ENCODE data around the gene ARAF.

The ARAF gene

DNA sequence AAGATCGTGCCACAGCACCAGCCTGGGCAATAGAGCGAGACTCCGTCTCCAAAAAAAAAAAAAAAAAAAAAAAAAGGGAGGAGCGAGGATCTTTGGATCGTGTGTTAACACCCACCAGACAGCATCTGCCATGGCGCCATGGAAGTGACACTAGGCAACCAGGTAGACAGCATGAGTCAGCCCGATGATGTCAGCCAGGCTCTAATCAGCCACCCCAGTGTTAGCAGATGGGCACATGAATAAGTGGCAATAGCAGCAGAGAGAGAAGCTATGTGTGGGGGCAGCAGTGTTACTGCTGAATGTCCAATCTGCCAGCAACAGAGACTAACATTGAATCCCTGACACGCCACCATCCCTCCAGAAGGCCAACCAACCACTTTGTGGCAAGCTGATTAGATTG, 52.1 kb downstream of the ARAF start:
- Mint-ChIP-seq H3K9me3 (ENCODE audit: low read depth) (no peaks in the 10 kb centered on the region), H3K27ac (no peak overlapping the region), H3K27me3 (no peaks in the 10 kb centered on the region), H3K4me1 (ENCODE audit: low read depth) (peaks cover 2% of the 10 kb centered on the region), H3K4me3 (no peak overlapping the region), H3K36me3 (no peaks in the 10 kb centered on the region)

DNA sequence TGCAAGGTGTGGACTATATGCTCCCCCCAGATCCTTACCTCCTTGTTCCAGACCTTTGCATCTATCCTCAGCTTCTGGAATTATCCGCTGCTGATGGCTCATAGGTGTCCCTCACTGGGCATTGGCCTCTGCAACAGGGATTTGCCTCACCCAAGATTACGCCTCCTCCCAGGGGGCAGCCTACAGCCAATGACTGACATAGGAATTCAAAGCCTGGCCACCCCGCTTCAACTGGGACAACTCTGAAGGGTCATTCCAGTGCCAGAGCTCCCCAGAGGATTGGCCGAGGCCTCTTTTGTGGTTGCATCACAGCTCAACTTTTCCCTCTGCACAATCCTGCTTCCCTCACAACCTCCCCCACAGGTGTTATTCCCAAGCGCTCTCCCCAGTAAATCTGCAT, 53.6 kb downstream of the ARAF start:
- H3K4me3 Mint-ChIP-seq, result no peak overlapping the region
- H3K27ac Mint-ChIP-seq, result no peak overlapping the region
- peaks cover 3% of the 10 kb centered on the region for H3K4me1 Mint-ChIP-seq (ENCODE audit: low read depth)
- H3K27me3 Mint-ChIP-seq, result no peaks in the 10 kb centered on the region
- H3K36me3 Mint-ChIP-seq, result no peaks in the 10 kb centered on the region
- no peaks in the 10 kb centered on the region for H3K9me3 Mint-ChIP-seq (ENCODE audit: low read depth)

DNA sequence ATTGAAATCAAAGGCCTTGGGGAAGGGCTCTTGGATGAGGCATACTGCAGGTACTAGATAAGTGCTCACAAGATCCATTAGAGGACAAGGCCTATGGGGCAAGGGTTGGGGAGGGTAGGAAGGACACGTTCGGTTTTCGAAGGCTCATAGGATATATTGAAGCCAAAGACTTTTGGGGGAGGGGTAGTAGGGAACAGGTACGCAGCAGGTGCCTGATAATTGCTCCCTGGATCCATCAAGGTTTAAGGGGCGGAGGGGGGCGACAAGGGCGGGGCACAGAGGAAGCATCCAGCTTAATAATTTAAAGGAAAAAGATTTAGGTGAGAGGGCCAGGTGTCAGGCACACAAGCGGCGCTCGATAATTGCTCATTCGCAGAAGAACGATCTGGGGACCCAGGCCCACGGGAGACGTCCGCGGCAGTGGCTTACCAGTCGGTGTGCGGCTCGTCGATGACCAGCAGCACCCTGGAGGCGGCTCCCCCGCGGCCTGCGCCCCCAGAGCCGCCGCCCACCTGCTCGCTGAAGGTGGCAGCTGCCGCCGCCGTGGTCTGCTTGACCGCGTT, 58.0 kb downstream of the ARAF start:
- Mint-ChIP-seq H3K9me3 (ENCODE audit: low read depth) (no peaks in the 10 kb centered on the region), H3K27me3 (no peaks in the 10 kb centered on the region), H3K4me1 (ENCODE audit: low read depth) (peaks cover 17% of the 10 kb centered on the region), H3K4me3 (peak overlapping the region; percentile 75), H3K36me3 (no peaks in the 10 kb centered on the region), H3K27ac (no peak overlapping the region)

DNA sequence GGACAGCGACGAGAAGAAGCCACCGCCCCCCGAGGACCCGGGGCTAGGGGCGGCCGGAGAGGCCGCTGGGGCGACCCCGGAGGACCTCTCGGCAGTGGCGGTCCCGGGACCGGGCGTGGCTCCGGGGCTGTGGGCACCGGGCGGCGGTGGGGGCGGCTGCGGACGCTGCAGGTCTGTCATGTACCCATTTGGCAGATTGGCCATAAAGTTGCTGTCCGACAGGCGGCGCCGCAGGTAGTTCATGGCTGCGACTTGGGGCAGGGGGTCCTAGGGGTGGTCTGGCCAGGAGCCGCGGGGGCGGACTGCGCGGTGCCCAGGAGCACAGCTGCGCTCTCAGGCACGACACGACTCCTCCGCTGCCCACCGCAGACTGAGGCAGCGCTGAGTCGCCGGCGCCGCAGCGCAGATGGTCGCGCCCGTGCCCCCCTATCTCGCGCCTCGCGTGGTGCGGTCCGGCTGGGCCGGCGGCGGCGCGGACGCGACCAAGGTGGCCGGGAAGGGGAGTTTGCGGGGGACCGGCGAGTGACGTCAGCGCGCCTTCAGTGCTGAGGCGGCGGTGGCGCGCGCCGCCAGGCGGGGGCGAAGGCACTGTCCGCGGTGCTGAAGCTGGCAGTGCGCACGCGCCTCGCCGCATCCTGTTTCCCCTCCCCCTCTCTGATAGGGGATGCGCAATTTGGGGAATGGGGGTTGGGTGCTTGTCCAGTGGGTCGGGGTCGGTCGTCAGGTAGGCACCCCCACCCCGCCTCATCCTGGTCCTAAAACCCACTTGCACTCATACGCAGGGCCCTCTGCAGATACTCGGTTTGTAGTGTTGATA, 58.7 kb downstream of the ARAF start, which contains the start of gene SYN1:
Gene SYN1, minus strand, starts transcription at position 372 of the 817 bp plus-strand sequence. Its CDS starts 129 bp downstream, at position 243.
- no peaks in the 10 kb centered on the region for H3K27me3 Mint-ChIP-seq
- peak within 1 kb of the TSS; percentile 75 for H3K4me3 Mint-ChIP-seq

DNA sequence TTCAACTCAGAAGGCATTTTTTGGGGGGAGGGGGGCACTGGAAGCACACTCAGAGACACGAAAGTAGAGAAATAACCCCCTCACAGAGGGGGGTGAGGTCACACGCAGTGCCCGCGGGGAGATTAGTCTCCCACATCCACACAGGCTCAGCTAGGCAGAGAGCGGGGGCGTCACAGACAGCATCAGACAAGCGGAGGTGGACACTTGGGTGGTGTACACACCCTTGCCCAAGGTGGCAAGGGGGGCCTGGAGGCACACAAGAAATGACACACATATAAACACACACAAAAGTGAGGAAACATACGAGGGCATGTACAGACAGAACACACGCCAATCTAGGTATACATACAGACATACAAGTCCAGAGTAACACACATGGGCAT, 59.3 kb downstream of the ARAF start:
- H3K36me3 Mint-ChIP-seq, result no peaks in the 10 kb centered on the region
- no peak overlapping the region for H3K27ac Mint-ChIP-seq
- H3K4me3 Mint-ChIP-seq, result peak overlapping the region; percentile 51
- peaks cover 17% of the 10 kb centered on the region for H3K4me1 Mint-ChIP-seq (ENCODE audit: low read depth)
- no peaks in the 10 kb centered on the region for H3K9me3 Mint-ChIP-seq (ENCODE audit: low read depth)
- no peaks in the 10 kb centered on the region for H3K27me3 Mint-ChIP-seq

More for the DNA sequence above, 58.7 kb downstream of the ARAF start, which contains the start of gene SYN1:
- Mint-ChIP-seq H3K27ac (no peak within 1 kb of the TSS), H3K9me3 (ENCODE audit: low read depth) (no peaks in the 10 kb centered on the region), H3K4me1 (ENCODE audit: low read depth) (peaks cover 17% of the 10 kb centered on the region), H3K36me3 (no peaks in the 10 kb centered on the region)

Data from activated naive CD8-positive, alpha-beta T cell (primary cell).